K562 (cell line): ENCODE results near the gene NIFK. TPM values are rescaled to one million over a fixed set of nuclear protein-coding genes. Genes with fewer than 3 reads are reported as not detected.

ENCODE experiments used
- FOSL1 ChIP-seq: fragments of 200-800 bp; sonication (Bioruptor generic); conservative IDR thresholded peaks from 2 replicates; pipeline ENCODE4 v1.6.1; 2016; ENCODE audit warnings: missing genetic modification characterization, missing compliant biosample characterization
- GABPA ChIP-seq: fragments of 200-800 bp; sonication (Bioruptor generic); conservative IDR thresholded peaks from 2 replicates; pipeline ENCODE4 v1.6.1; 2016; ENCODE audit warnings: low read depth, missing genetic modification characterization, missing compliant biosample characterization
- HINFP ChIP-seq: fragments of 450-650 bp; conservative IDR thresholded peaks from 2 replicates; pipeline ENCODE4 v1.6.1; 2016; ENCODE audit warnings: missing genetic modification characterization, low read depth, mild to moderate bottlenecking, control low read depth, missing compliant biosample characterization
- IFI16 ChIP-seq: fragments of 250-450 bp; sonication (Bioruptor Pico); IDR thresholded peaks from 2 replicates; pipeline ENCODE4 v2.1.2; 2022; ENCODE audit warnings: mild to moderate bottlenecking, inconsistent platforms
- MEF2A ChIP-seq: IDR thresholded peaks from 2 replicates; pipeline ENCODE4 v1.6.1; 2011; ENCODE audit warnings: low read depth, mild to moderate bottlenecking, low read length, moderate library complexity; ENCODE audit not compliant: control insufficient read depth
- RB1 ChIP-seq: fragments of 450-650 bp; IDR thresholded peaks from 2 replicates; pipeline ENCODE4 v1.6.1; 2017; ENCODE audit warnings: low read depth, mild to moderate bottlenecking
- SFPQ ChIP-seq: fragments of 200-400 bp; formaldehyde crosslinking; IDR thresholded peaks from 2 replicates; pipeline ENCODE4 v1.6.1; 2017; ENCODE audit warnings: mild to moderate bottlenecking, low read depth, low read length, moderate library complexity
- STAG1 ChIP-seq: sonication (generic); formaldehyde crosslinking; IDR thresholded peaks from 2 replicates; pipeline ENCODE4 v1.5.0; 2020; ENCODE audit warnings: missing genetic modification reagents, borderline replicate concordance
- TSC22D4 ChIP-seq: fragments of 450-650 bp; IDR thresholded peaks from 2 replicates; pipeline ENCODE4 v1.6.1; 2016; ENCODE audit warnings: missing genetic modification characterization, missing biosample characterization, control low read depth
- YY1 ChIP-seq, 3 experiments: IDR thresholded peaks; 2 replicates each; pipeline ENCODE4 v1.6.1; 2011; ENCODE audit warnings: low read length in 2 of 3, mild to moderate bottlenecking in 2 of 3, moderate library complexity in 2 of 3, borderline replicate concordance in 1 of 3, control low read depth in 1 of 3, low read depth in 1 of 3; ENCODE audit not compliant: insufficient read depth in 3 of 3, insufficient replicate concordance in 2 of 3, control insufficient read depth in 1 of 3, insufficient read length in 1 of 3; ENCODE audit errors: extremely low read depth in 1 of 3
- ZBTB12 ChIP-seq: fragments of 250-450 bp; sonication (Bioruptor Pico); IDR thresholded peaks from 2 replicates; pipeline ENCODE4 v1.4.0; 2020
- ZNF280B ChIP-seq: fragments of 250-450 bp; sonication (Bioruptor Pico); IDR thresholded peaks from 2 replicates; pipeline ENCODE4 v1.5.1; 2021; ENCODE audit warnings: mild to moderate bottlenecking
- ZNF695 ChIP-seq: fragments of 450-650 bp; formaldehyde crosslinking; IDR thresholded peaks from 2 replicates; pipeline ENCODE4 v1.4.0; 2020; ENCODE audit warnings: mild to moderate bottlenecking, moderate library complexity
- polyA plus RNA-seq, 8 experiments: library from polyadenylated mRNA; depleted of rRNA in 4 of 8; stranded (reverse) in 5 of 8; unstranded in 3 of 8; fragments of >200 nt; fragmentation: Nextera tagmentation in 2 of 8; fragmentation: Illumina TruSeq in 1 of 8; extraction: Ambion mirVana in 2 of 8; extraction: Trizol in 1 of 8; gene quantifications; 2 replicates each; pipeline versions ENCODE4 v1.2.1 to v1.2.3, GENCODE V29; 2011 to 2014; ENCODE audit warnings: inconsistent platforms in 1 of 8, missing spikeins in 1 of 8
- total RNA-seq, 7 experiments: library from RNA; depleted of rRNA in 6 of 7; stranded (reverse); fragments of >200 nt in 6 of 7; fragmentation: Illumina TruSeq in 2 of 7; extraction: Trizol in 2 of 7; gene quantifications; 2 replicates each; pipeline versions ENCODE4 v1.2.1 to v1.2.3, GENCODE V29; 2011 to 2021; ENCODE audit warnings: low replicate concordance in 1 of 7
- TF ChIP-seq, protein P1 (sequence below): fragments of 250-450 bp; sonication (Bioruptor Pico); IDR thresholded peaks from 2 replicates; pipeline ENCODE4 v1.9.0; 2021; ENCODE audit warnings: mild to moderate bottlenecking
- TF ChIP-seq, protein P2 (sequence below): fragments of 450-650 bp; IDR thresholded peaks from 2 replicates; pipeline ENCODE4 v1.7.1; 2018; ENCODE audit warnings: mild to moderate bottlenecking, low read depth; ENCODE audit not compliant: partially characterized antibody

The NIFK gene
- total and polyA plus RNA-seq, 9 of the 15 experiments (the other 6 are each of a cell fraction or from before 2014, with no cell fraction given), result 60.2 to 426 (median 183) TPM

DNA sequence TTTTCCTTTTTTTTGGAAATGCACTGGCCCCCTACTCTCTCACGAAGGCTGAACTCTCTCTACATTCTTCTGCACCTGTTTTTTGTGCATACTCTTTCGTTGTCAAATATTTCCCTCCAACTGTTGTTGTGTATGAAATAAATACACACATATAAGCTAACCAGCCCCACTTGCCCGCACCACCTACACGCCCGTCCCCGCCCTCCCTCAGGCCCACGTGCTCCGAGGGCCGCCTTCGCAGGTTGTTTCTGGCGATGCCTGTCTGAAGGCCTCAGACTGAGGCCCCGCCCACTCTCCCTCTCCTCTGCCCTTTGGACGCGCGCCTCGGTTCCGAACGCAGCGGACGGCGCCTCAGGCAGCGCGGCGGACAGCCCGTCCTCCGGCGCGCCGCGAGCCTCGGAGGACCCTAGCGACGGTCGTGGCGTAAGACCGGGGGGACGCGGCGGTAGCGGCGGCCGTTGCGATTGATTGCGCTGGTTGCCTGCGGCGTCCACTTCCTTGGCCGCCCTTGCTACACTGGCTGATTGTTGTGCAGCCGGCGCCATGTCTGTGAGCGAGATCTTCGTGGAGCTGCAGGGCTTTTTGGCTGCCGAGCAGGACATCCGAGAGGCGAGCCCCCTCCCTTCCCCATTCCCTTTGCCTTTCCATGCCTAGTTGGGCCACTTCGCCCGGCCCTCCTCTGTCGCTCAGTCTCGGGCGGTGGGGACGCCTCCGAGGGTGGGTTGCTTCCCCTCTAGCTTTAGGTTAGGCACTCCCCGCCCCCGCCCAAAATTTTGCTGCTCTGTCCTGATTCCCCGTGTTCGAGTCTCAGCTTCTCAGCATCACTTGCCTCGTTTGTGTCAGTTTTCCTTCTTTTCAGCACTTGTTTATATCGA is 18.8 kb upstream of the NIFK start, which contains the start of gene TSN (continued):
- TF ChIP-seq MEF2A (no peak), ZNF280B (CRISPR knock-in tag) (no peak), GABPA (tag) (peak; percentile 35; the same call in 1 of the 2 replicates), FOSL1 (no peak), TSC22D4 (tag) (no peak), YY1 (IDR thresholded peaks at IDR 0.05; ENCODE audit: borderline replicate concordance in 1 of 3, control insufficient read depth in 1 of 3, extremely low read depth in 1 of 3, insufficient read depth in 3 of 3, insufficient read length in 1 of 3, insufficient replicate concordance in 2 of 3, low read depth in 1 of 3, low read length in 2 of 3) (peak in 2 of 3 experiments; percentile 65 to 73), STAG1 (no peak), ZNF695 (CRISPR knock-in tag) (no peak), RB1 (peak; percentile 100), ZBTB12 (CRISPR knock-in tag) (peak; percentile 57; the same call in 1 of the 2 replicates), IFI16 (CRISPR knock-in tag) (no peak), SFPQ (no peak), HINFP (tag) (peak; percentile 79; the same call in 1 of the 2 replicates)
- TF ChIP-seq, protein P1, sequence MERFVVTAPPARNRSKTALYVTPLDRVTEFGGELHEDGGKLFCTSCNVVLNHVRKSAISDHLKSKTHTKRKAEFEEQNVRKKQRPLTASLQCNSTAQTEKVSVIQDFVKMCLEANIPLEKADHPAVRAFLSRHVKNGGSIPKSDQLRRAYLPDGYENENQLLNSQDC (CRISPR knock-in tag), result no peak
- TF ChIP-seq, protein P2, sequence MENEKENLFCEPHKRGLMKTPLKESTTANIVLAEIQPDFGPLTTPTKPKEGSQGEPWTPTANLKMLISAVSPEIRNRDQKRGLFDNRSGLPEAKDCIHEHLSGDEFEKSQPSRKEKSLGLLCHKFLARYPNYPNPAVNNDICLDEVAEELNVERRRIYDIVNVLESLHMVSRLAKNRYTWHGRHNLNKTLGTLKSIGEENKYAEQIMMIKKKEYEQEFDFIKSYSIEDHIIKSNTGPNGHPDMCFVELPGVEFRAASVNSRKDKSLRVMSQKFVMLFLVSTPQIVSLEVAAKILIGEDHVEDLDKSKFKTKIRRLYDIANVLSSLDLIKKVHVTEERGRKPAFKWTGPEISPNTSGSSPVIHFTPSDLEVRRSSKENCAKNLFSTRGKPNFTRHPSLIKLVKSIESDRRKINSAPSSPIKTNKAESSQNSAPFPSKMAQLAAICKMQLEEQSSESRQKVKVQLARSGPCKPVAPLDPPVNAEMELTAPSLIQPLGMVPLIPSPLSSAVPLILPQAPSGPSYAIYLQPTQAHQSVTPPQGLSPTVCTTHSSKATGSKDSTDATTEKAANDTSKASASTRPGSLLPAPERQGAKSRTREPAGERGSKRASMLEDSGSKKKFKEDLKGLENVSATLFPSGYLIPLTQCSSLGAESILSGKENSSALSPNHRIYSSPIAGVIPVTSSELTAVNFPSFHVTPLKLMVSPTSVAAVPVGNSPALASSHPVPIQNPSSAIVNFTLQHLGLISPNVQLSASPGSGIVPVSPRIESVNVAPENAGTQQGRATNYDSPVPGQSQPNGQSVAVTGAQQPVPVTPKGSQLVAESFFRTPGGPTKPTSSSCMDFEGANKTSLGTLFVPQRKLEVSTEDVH, result no peak
